WI38 (cell line): ENCODE data around the gene NOP56.

ENCODE experiments used
- H3K4me3 ChIP-seq: 2 replicates; pipeline ENCODE4 v1.5.1; 2011; ENCODE audit warnings: low read depth, mild to moderate bottlenecking, control low read depth, low read length
- TF ChIP-seq, protein P1 (sequence below): IDR thresholded peaks from 2 replicates; pipeline ENCODE4 v1.5.1; 2012; ENCODE audit warnings: low read depth, mild to moderate bottlenecking, control low read depth, low read length

The NOP56 gene

DNA sequence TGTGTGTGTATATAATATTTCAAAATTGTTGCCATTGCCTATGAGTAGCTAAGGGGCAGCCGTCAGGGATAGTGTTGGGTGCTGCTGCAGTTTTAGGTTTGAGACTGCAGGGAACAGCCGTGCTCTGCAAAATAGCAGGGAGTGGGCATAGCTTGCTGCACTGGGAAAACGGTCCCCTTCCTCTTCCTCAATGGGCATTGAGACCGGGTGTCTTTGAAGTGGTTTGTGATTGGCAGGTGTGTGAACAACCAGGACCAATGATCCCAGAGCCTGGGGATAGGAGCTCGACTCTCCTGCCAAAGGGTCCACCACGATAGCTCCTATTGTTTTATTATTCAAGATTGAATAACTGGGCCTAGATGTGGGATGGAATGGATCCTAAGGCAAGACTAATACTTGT, 35.1 kb downstream of the NOP56 start:
- no peak overlapping the region for H3K4me3 ChIP-seq
- TF ChIP-seq, protein P1, sequence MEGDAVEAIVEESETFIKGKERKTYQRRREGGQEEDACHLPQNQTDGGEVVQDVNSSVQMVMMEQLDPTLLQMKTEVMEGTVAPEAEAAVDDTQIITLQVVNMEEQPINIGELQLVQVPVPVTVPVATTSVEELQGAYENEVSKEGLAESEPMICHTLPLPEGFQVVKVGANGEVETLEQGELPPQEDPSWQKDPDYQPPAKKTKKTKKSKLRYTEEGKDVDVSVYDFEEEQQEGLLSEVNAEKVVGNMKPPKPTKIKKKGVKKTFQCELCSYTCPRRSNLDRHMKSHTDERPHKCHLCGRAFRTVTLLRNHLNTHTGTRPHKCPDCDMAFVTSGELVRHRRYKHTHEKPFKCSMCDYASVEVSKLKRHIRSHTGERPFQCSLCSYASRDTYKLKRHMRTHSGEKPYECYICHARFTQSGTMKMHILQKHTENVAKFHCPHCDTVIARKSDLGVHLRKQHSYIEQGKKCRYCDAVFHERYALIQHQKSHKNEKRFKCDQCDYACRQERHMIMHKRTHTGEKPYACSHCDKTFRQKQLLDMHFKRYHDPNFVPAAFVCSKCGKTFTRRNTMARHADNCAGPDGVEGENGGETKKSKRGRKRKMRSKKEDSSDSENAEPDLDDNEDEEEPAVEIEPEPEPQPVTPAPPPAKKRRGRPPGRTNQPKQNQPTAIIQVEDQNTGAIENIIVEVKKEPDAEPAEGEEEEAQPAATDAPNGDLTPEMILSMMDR, result no peak

- H3K4me3 ChIP-seq, result no peak overlapping the region
- TF ChIP-seq, protein P1, result peak; percentile 58
Observed at GRCh38 chr20:2688041-2688591, 35.7 kb downstream of the NOP56 start.

DNA sequence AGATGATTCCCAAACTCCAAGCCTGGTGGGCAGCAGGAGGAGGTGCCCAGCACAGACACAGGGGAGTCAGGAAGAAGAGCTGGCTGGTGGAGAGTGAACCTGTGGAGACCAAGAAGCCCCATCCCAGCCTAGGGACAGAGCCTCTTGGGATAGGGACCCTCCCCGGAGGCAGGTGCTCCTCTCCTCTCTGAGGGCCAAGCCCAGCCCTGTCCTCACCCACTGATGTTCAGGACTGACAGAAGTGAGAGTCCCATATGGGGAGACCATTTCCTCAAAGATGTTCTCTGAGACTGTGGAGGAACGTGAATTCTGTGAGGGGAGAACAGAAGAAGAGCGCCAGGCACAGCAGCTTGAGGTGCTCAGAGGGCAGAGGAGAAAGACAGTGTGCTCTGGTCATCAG, 37.8 kb downstream of the NOP56 start:
- no peak overlapping the region for H3K4me3 ChIP-seq
- TF ChIP-seq, protein P1, result no peak

DNA sequence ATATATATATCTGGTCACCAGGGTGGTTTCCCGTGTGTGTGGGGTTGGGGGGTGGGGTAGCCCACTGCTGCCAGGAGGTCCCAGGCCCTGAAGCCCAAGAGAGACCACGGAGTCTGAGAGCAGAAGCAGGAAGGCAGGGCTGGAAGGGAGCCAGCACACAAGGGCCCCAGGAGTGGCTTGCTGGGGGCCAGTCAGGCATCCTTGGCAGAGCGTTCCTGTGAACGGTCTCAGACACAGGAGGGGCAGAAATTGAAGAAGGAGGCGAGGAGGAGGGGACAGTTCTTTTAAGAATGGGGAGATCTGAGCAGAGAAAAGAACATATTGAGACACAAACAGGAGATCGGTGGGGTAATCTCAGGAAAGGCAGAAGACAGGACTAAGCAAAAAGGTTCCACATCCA, 38.3 kb downstream of the NOP56 start:
- TF ChIP-seq, protein P1, result no peak
- no peak overlapping the region for H3K4me3 ChIP-seq

DNA sequence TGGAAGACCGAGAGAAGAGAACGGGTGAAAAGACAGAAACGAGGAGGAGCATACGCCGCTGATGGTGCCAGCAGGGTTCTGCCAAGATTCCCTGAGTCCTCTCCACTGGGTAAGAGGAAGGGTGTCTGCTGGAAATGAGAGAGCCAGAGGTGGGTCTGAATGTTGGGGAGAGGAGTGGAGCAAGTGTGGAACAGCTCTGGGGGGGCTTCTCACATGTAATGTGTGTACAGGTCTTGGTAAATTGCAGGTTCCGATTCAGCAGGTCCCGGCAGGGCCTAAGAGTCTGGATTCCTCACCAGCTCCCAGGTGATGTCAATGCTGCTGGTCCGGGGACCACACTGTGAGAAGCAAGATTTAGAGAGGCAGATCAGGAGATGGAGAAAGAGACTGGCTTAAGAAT, 38.7 kb downstream of the NOP56 start:
- TF ChIP-seq, protein P1, result no peak
- no peak overlapping the region for H3K4me3 ChIP-seq

DNA sequence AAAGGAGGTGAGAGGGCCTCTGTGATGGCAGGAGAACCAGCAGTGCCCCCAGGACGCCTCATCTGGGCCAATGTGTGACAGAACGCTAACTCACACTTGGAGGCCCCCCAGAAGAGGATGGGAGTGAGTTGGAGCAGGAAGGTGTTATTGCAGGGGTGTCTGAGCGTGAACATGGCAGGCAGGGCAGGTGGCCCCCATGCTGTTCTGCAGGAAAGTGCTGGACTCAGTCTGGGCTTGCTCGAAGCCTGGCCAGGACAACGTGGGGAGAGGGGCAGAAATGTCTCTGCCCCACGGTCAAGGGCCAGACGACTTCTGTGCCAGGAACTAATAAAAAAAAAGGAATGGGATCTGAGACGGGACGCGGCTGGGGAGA, 39.2 kb downstream of the NOP56 start:
- no peak overlapping the region for H3K4me3 ChIP-seq

DNA sequence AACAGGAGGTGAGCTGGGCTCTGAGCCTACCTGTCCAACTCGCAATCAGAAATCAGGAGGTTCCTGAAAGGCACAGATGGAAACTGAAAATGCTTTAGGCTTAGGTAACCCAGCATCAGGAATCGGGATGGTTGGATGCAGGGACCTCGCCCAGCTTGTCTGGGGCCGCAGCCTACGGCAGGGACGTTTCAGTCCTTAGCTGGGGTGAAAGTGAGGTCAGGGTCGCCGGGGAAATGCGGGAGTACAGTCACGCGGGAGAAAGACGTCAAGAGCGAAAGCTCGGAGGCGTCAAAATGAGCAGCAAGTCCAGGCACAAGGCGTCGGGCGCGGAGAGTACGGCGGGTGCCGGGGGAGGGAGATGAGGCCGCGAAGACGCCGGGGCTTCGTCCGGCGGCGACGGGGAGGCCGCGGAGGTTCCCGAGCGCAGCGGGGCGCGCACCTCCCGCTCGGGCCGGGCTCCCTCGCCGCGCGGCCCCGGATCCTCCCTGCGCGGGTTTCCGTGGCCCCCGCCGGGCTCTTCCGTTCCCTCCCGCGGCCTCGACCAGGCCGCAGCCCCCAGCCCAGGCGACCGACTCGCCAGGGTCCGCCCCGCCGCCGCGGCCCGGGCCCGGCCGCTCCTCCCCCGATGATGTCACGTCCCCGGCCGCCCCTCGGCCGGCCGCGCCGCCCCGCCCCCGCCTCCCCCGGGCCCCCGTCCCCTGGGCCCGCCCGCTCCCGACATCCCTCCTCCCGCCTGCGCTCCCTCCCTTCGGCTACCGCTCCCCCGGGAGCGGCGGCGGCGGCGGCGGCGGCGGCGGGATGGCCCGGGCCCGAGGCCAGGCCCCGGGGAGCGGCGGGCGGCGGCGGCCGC, 39.8 kb downstream of the NOP56 start, which contains the start of gene EBF4:
EBF4 (plus strand) TSS at position 745 of the 850 bp plus-strand sequence. CDS start 866 bp downstream, outside the sequence.
- TF ChIP-seq, protein P1, result no peak
- peak within 1 kb of the TSS; percentile 18 for H3K4me3 ChIP-seq

More for the DNA sequence above, 39.2 kb downstream of the NOP56 start:
- TF ChIP-seq, protein P1, result no peak
